D721Med (cell line): ENCODE data around the gene EML6.

Source experiments
- DNase-seq: peaks from one replicate; pipeline ENCODE4 v3.0.0; 2011; ENCODE audit warnings: low spot score; ENCODE audit not compliant: insufficient read length
- FAIRE-seq: peaks from 2 replicates; lab custom pipeline; 2011; peaks lifted over from hg19 to GRCh38; lab: Jason Lieb, UNC
- TF ChIP-seq, protein P1 (sequence below): IDR thresholded peaks from 2 replicates; pipeline ENCODE4 v1.5.1; 2012; ENCODE audit warnings: mild to moderate bottlenecking, control low read depth; ENCODE audit not compliant: insufficient read depth; ENCODE audit errors: missing control alignments

EML6 gene

DNA sequence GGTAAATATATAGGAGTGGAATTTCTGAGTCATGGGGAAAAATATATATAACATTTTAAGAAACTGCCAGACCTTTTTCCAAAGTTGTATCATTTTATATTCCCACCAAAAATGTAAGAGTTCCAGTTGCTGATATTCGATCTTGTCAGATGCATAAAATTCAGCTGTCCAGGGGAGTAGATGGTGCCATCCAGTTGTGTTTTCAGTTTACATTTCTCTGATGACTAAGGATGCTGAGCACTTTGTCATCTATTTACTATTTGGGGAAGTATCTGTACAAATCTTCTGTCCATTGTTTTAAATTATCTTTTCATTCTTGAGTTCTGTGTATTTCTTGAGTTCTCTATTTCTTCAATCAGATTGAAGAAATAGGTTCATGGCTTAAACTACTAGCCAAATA lies 200.7 kb downstream of the EML6 start:
- TF ChIP-seq, protein P1, sequence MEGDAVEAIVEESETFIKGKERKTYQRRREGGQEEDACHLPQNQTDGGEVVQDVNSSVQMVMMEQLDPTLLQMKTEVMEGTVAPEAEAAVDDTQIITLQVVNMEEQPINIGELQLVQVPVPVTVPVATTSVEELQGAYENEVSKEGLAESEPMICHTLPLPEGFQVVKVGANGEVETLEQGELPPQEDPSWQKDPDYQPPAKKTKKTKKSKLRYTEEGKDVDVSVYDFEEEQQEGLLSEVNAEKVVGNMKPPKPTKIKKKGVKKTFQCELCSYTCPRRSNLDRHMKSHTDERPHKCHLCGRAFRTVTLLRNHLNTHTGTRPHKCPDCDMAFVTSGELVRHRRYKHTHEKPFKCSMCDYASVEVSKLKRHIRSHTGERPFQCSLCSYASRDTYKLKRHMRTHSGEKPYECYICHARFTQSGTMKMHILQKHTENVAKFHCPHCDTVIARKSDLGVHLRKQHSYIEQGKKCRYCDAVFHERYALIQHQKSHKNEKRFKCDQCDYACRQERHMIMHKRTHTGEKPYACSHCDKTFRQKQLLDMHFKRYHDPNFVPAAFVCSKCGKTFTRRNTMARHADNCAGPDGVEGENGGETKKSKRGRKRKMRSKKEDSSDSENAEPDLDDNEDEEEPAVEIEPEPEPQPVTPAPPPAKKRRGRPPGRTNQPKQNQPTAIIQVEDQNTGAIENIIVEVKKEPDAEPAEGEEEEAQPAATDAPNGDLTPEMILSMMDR: no peak
- DNase-seq: no peak
- FAIRE-seq: no peak

DNA sequence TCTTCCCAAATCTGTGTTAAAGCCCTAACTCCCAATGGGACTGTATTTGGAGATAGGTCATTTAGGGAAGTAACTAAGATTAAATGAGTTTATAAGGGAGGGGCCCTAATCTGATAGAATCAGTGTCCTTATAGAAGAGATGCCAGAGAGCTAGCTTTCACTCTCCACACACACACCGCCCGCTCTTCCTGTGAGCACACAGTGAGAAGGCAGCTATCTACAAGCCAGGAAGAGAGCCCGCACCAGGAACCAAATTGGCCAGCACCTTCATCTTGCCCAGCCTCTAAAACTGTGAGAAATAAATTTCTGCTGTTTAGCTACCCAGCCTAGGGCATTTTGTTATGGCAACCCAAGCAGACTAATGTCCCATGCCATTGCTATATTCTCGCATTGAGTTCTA lies 201.6 kb downstream of the EML6 start:
- no peak for FAIRE-seq
- no peak for DNase-seq
- TF ChIP-seq, protein P1: no peak

- TF ChIP-seq, protein P1: no peak
- DNase-seq: no peak
- no peak for FAIRE-seq
Observed at GRCh38 chr2:54927085-54927750, 203.8 kb downstream of the EML6 start.

GRCh38 chr2:54927751-54928615 lies 204.5 kb downstream of the EML6 start:
- no peak for FAIRE-seq
- DNase-seq: no peak

DNA sequence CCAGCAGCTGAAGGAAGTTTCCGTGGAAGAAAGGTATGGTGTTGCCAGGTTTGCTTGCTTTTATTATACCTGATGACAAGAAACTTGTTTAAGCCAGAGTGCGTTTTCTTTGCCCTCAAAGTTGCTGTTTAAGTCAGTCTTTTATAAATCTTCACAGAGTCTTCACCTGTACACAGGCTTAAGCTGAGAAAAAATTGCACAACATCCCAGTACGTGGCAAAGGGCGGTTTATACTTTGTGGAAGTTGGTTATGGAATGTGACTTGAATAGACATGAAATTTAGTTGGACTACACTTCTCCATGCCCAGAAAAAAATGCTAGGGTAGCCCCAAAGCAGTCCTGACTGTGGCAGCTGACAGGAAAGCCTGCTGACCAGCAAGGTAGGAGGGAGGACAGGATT lies 205.3 kb downstream of the EML6 start:
- no peak for DNase-seq
- TF ChIP-seq, protein P1: no peak

More at GRCh38 chr2:54927751-54928615, 204.5 kb downstream of the EML6 start:
- TF ChIP-seq, protein P1: no peak

DNA sequence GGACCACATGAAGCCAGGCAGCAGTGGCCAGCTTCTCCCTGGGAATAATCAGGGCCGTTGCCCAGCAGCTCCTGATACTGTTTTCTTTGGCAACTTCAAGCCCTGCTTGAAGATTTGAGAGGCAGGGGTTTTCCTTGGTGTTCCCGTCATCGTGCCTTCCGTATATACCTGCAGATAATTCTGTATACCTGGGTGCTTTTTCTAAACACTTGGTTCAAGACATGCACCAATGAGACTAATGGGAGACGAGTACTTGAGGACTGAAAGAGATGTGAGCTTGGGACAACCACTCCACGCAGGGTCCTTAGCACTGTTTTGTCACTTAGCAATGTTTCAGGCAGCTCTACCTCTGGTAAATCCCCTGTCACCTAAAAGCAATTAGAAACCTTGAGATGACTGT lies 208.0 kb downstream of the EML6 start:
- TF ChIP-seq, protein P1: no peak
- no peak for FAIRE-seq
- no peak for DNase-seq

More for the DNA sequence above, 205.3 kb downstream of the EML6 start:
- no peak for FAIRE-seq
